ENCODE data around the gene FAH. TPM values are rescaled to one million over a fixed set of nuclear protein-coding genes. Genes with fewer than 3 reads are reported as not detected.

Gene FAH
- total RNA-seq, 1 experiment from 2014 or later: 38.0 TPM

DNA sequence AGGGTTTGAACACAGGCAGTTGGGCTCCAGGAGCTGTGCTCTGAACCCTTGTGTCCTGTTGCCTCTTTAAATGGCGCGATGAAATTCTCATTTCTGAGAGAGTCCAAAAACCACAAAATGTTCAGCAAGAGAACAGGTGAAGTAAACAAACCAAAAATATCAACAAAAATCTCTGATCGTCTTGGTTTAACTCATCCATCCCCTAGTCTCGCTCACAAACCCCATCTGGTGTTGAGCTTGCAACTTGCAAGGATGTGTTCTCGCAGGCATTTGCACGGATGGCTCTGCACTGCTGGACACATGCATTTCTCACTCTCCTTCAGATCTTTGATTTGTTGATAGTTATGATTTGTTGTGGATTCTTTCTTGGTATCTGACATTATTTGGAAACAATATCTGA, 31.1 kb downstream of the FAH start:
- Histone ChIP-seq H3K27ac (ENCODE audit: low read length) (no peak overlapping the region), H3K36me3 (ENCODE audit: control insufficient read depth, insufficient read depth, low read length) (peaks cover 2% of the 10 kb centered on the region), H3K9me3 (ENCODE audit: control insufficient read depth, insufficient read depth, low read depth, low read length) (no peaks in the 10 kb centered on the region), H3K4me1 (ENCODE audit: control insufficient read depth, insufficient read depth, low read length) (peaks cover 8% of the 10 kb centered on the region), H3K4me3 (ENCODE audit: low read depth in 2 of 2, low read length in 2 of 2) (no peak overlapping the region), H3K27me3 (ENCODE audit: control insufficient read depth, insufficient read depth, low read length) (no peaks in the 10 kb centered on the region)
- CTCF ChIA-PET: no interaction called here
- no TSS peak for BruUV-seq (replicated peaks)
- DNase-seq (ENCODE audit: low read depth, low spot score) (no peak), ATAC-seq (no peak)
- in situ Hi-C loops (cut with HindIII; ENCODE audit: low pct_unique_long_range_greater_than_20kb, low sequenced_read_pairs) (no loop called here), intact Hi-C loops (cut with micrococcal nuclease; ENCODE audit: unreplicated experiment) (no loop called here)
- POLR2A ChIA-PET: no interaction called here
- TF ChIP-seq TCF7L2 (IDR thresholded peaks at IDR 0.05; ENCODE audit: low read depth, low read length) (no peak), SIN3A (IDR thresholded peaks at IDR 0.05; ENCODE audit: borderline replicate concordance, insufficient read depth, low read depth, low read length) (no peak)

DNA sequence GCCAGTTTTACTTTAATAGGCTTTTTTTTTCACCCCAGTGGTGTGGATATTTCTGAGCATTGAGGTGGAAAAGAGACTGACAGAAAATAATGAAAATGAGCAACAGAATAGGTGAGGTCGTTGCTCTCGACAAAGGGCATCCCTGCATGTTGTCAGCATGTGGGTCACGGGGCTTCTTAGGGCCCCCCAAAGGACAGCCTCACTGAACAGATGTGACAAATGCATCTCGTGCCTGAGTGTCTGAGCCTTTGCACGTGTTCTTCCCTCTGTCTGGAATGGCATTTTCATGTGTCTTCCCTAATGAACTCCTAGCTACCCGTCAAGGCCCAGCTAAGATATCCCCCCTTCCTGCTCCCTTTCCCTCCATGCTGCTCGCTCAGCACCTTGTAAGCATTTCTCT, 31.8 kb downstream of the FAH start:
- no peak overlapping the region for H3K27ac ChIP-seq (ENCODE audit: low read length)
- BruUV-seq (replicated peaks): no TSS peak
- peaks cover 2% of the 10 kb centered on the region for H3K36me3 ChIP-seq (ENCODE audit: control insufficient read depth, insufficient read depth, low read length)
- peaks cover 2% of the 10 kb centered on the region for H3K4me1 ChIP-seq (ENCODE audit: control insufficient read depth, insufficient read depth, low read length)
- intact Hi-C loops (cut with micrococcal nuclease; ENCODE audit: unreplicated experiment): no loop called here
- TF ChIP-seq, protein P1, sequence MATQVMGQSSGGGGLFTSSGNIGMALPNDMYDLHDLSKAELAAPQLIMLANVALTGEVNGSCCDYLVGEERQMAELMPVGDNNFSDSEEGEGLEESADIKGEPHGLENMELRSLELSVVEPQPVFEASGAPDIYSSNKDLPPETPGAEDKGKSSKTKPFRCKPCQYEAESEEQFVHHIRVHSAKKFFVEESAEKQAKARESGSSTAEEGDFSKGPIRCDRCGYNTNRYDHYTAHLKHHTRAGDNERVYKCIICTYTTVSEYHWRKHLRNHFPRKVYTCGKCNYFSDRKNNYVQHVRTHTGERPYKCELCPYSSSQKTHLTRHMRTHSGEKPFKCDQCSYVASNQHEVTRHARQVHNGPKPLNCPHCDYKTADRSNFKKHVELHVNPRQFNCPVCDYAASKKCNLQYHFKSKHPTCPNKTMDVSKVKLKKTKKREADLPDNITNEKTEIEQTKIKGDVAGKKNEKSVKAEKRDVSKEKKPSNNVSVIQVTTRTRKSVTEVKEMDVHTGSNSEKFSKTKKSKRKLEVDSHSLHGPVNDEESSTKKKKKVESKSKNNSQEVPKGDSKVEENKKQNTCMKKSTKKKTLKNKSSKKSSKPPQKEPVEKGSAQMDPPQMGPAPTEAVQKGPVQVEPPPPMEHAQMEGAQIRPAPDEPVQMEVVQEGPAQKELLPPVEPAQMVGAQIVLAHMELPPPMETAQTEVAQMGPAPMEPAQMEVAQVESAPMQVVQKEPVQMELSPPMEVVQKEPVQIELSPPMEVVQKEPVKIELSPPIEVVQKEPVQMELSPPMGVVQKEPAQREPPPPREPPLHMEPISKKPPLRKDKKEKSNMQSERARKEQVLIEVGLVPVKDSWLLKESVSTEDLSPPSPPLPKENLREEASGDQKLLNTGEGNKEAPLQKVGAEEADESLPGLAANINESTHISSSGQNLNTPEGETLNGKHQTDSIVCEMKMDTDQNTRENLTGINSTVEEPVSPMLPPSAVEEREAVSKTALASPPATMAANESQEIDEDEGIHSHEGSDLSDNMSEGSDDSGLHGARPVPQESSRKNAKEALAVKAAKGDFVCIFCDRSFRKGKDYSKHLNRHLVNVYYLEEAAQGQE (IDR thresholded peaks at IDR 0.05; ENCODE audit: insufficient read depth in 1 of 2, low read depth in 2 of 2, low read length in 1 of 2): no peak
- TF ChIP-seq, protein P2, sequence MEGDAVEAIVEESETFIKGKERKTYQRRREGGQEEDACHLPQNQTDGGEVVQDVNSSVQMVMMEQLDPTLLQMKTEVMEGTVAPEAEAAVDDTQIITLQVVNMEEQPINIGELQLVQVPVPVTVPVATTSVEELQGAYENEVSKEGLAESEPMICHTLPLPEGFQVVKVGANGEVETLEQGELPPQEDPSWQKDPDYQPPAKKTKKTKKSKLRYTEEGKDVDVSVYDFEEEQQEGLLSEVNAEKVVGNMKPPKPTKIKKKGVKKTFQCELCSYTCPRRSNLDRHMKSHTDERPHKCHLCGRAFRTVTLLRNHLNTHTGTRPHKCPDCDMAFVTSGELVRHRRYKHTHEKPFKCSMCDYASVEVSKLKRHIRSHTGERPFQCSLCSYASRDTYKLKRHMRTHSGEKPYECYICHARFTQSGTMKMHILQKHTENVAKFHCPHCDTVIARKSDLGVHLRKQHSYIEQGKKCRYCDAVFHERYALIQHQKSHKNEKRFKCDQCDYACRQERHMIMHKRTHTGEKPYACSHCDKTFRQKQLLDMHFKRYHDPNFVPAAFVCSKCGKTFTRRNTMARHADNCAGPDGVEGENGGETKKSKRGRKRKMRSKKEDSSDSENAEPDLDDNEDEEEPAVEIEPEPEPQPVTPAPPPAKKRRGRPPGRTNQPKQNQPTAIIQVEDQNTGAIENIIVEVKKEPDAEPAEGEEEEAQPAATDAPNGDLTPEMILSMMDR (IDR thresholded peaks at IDR 0.05): no peak
- TF ChIP-seq SIN3A (IDR thresholded peaks at IDR 0.05; ENCODE audit: borderline replicate concordance, insufficient read depth, low read depth, low read length) (no peak), TCF7L2 (IDR thresholded peaks at IDR 0.05; ENCODE audit: low read depth, low read length) (no peak), POLR2AphosphoS5 (IDR thresholded peaks at IDR 0.05; ENCODE audit: low read depth, low read length) (no peak)
- H3K4me3 ChIP-seq (ENCODE audit: low read depth in 2 of 2, low read length in 2 of 2): no peak overlapping the region
- H3K9me3 ChIP-seq (ENCODE audit: control insufficient read depth, insufficient read depth, low read depth, low read length): no peaks in the 10 kb centered on the region
- H3K27me3 ChIP-seq (ENCODE audit: control insufficient read depth, insufficient read depth, low read length): no peaks in the 10 kb centered on the region
- in situ Hi-C loops (cut with HindIII; ENCODE audit: low pct_unique_long_range_greater_than_20kb, low sequenced_read_pairs): no loop called here
- ATAC-seq: no peak
- ChIA-PET CTCF (no interaction called here), POLR2A (no interaction called here)
- no peak for DNase-seq (ENCODE audit: low read depth, low spot score)

DNA sequence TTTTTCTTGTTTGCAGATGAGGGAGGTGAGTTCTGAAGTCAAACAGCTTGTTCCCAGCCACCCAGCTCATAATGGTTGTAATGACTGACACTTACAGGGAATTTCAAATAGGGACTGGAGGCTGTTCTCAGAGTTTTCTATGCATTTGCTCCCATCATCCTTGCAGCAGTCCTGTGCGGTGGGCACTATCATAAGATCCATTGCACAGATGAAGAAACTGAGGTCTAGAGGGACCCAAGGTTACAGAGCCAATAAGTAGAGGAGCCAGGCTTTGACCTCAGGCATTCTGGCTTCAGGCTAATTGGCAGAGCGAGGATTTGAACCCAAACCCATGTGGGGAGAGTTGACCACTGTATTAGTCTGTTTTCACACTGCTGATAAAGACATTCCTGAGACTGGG, 32.4 kb downstream of the FAH start:
- Histone ChIP-seq H3K27ac (ENCODE audit: low read length) (no peak overlapping the region), H3K27me3 (ENCODE audit: control insufficient read depth, insufficient read depth, low read length) (no peaks in the 10 kb centered on the region), H3K9me3 (ENCODE audit: control insufficient read depth, insufficient read depth, low read depth, low read length) (no peaks in the 10 kb centered on the region), H3K4me1 (ENCODE audit: control insufficient read depth, insufficient read depth, low read length) (no peaks in the 10 kb centered on the region), H3K4me3 (ENCODE audit: low read depth in 2 of 2, low read length in 2 of 2) (no peak overlapping the region), H3K36me3 (ENCODE audit: control insufficient read depth, insufficient read depth, low read length) (peaks cover 2% of the 10 kb centered on the region)
- ATAC-seq (no peak), DNase-seq (ENCODE audit: low read depth, low spot score) (no peak)
- in situ Hi-C loops (cut with HindIII; ENCODE audit: low pct_unique_long_range_greater_than_20kb, low sequenced_read_pairs) (no loop called here), intact Hi-C loops (cut with micrococcal nuclease; ENCODE audit: unreplicated experiment) (no loop called here)
- TF ChIP-seq SIN3A (IDR thresholded peaks at IDR 0.05; ENCODE audit: borderline replicate concordance, insufficient read depth, low read depth, low read length) (no peak), POLR2AphosphoS5 (IDR thresholded peaks at IDR 0.05; ENCODE audit: low read depth, low read length) (no peak), TCF7L2 (IDR thresholded peaks at IDR 0.05; ENCODE audit: low read depth, low read length) (no peak)
- TF ChIP-seq, protein P2 (IDR thresholded peaks at IDR 0.05): peak; percentile 5; the same call in 1 of the 2 replicates
- TF ChIP-seq, protein P1 (IDR thresholded peaks at IDR 0.05; ENCODE audit: insufficient read depth in 1 of 2, low read depth in 2 of 2, low read length in 1 of 2): no peak
- ChIA-PET POLR2A (no interaction called here), CTCF (no interaction called here)
- no TSS peak for BruUV-seq (replicated peaks)
